Upper lobe of right lung (tissue), 1 donor: ENCODE measurements around the gene ZXDC. TPM values are rescaled to one million over a fixed set of nuclear protein-coding genes. Genes with fewer than 3 reads are reported as not detected.
A peak's percentile ranks its signal among the peaks of the same experiment; 100 is the strongest.

Source experiments
- ATAC-seq: fragments of 200-7000 bp; cut with Tn5 transposase; one replicate; pipeline ENCODE4 v1.9.1; 2020; ENCODE audit warnings: mild to moderate bottlenecking, moderate library complexity
- DNase-seq: peaks from one replicate; pipeline ENCODE4 v3.0.0-alpha.2; 2020
- H3K27ac ChIP-seq: fragments of 200-600 bp; one replicate; pipeline ENCODE4 v1.8.0; 2022
- H3K27me3 ChIP-seq: fragments of 200-600 bp; one replicate; pipeline ENCODE4 v1.8.0; 2022; ENCODE audit warnings: mild to moderate bottlenecking
- H3K36me3 ChIP-seq: fragments of 200-600 bp; one replicate; pipeline ENCODE4 v1.8.0; 2022
- H3K4me1 ChIP-seq: fragments of 200-600 bp; one replicate; pipeline ENCODE4 v1.8.0; 2022
- H3K4me3 ChIP-seq: fragments of 200-600 bp; one replicate; pipeline ENCODE4 v1.8.0; 2022; ENCODE audit warnings: mild to moderate bottlenecking
- H3K9me3 ChIP-seq: fragments of 200-600 bp; one replicate; pipeline ENCODE4 v1.8.0; 2022
- intact Hi-C: fragments of 100-400 bp; cut with DNase I; formaldehyde crosslinking; loops from one replicate; pipeline ENCODE4 v1.11.0; 2022
- total RNA-seq: library from RNA; stranded (reverse); fragmentation: NEBNext Ultra II Directional; extraction: Animal tissue kit (Norgen Biotek cat#: 25700); gene quantifications from one replicate; pipeline ENCODE4 v1.2.1, GENCODE V29; 2021
- TF ChIP-seq, protein P1 (sequence below): fragments of 200-600 bp; IDR thresholded peaks from one replicate; pipeline ENCODE4 v1.8.0; 2022; ENCODE audit warnings: antibody characterized with exemption
- donor health status: DM: no; HTN: yes; CAD: no; lungs with severe emphysema.

Gene ZXDC
- total RNA-seq, 1 donor from 2014 or later, result 40.3 TPM

DNA sequence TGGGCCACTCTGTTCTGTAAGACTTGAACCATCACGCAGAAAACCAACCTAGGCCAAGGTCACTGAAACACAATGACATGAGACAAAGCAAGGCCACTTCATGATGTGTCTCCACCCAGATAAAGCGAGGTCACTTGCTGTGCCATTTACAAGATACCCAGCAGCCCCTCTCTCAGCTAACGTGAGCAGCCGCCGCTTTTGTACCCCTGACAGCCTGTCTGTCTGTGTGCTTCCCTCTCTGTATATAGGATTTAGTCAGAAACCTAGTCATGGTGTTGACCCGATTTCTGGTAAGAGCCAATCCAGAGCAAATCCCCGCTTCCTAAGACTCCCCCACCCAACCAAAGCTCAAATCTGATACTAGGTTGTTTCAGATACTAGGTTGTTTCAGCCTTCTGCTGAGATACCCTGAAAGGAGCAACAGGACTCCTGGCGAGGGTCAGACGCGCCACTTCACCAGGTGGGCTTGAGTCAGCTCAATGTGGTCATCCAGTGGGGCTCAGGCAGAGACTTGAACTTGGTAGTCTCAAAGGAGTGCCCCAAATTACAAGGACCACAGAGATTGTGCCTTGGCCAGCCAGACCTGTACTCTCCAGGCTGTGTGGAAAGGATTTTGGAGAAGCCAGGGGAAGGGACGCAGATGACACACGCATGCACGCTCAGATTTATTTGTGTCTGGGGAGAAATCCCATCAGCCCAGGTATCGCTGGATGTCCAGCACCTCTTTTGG is 3.1 kb upstream of the ZXDC start:
- ATAC-seq, result no peak
- intact Hi-C loops, result no loop called here
- peak; percentile 48 for DNase-seq

DNA sequence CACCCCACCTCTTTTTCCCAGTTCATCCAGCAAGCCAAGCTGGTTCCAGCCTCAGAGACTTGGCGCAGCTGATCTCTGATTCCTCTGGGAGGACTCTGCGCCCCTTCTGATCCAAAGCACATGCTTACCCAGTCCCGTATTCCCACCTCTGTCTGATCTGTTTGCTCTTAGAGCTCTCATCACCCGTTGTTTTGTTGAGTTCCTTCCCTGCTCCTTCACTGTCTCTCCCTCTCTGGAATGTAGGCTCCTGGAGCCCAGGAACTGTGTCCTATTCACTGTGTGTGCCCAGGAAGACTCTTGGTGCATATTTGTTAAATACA is 1.3 kb upstream of the ZXDC start:
- TF ChIP-seq, protein P1, sequence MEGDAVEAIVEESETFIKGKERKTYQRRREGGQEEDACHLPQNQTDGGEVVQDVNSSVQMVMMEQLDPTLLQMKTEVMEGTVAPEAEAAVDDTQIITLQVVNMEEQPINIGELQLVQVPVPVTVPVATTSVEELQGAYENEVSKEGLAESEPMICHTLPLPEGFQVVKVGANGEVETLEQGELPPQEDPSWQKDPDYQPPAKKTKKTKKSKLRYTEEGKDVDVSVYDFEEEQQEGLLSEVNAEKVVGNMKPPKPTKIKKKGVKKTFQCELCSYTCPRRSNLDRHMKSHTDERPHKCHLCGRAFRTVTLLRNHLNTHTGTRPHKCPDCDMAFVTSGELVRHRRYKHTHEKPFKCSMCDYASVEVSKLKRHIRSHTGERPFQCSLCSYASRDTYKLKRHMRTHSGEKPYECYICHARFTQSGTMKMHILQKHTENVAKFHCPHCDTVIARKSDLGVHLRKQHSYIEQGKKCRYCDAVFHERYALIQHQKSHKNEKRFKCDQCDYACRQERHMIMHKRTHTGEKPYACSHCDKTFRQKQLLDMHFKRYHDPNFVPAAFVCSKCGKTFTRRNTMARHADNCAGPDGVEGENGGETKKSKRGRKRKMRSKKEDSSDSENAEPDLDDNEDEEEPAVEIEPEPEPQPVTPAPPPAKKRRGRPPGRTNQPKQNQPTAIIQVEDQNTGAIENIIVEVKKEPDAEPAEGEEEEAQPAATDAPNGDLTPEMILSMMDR, result no peak
- no peak for DNase-seq
- Histone ChIP-seq H3K9me3 (no peaks in the 10 kb centered on the region), H3K4me3 (no peak overlapping the region), H3K27me3 (no peaks in the 10 kb centered on the region), H3K27ac (no peak overlapping the region), H3K4me1 (peaks cover 33% of the 10 kb centered on the region), H3K36me3 (no peaks in the 10 kb centered on the region)
- intact Hi-C loops, result no loop called here
- ATAC-seq, result no peak

More for the DNA sequence above, 3.1 kb upstream of the ZXDC start:
- Histone ChIP-seq H3K4me1 (peaks cover 16% of the 10 kb centered on the region), H3K4me3 (no peak overlapping the region), H3K27me3 (no peaks in the 10 kb centered on the region), H3K36me3 (no peaks in the 10 kb centered on the region), H3K9me3 (no peaks in the 10 kb centered on the region), H3K27ac (no peak overlapping the region)
- TF ChIP-seq, protein P1, result no peak

GRCh38 chr3:126476166-126477060 is 722 bp upstream of the ZXDC start:
- Histone ChIP-seq H3K9me3 (no peaks in the 10 kb centered on the region), H3K36me3 (peaks cover 5% of the 10 kb centered on the region), H3K4me3 (peak overlapping the region; percentile 64), H3K4me1 (peaks cover 39% of the 10 kb centered on the region), H3K27me3 (no peaks in the 10 kb centered on the region), H3K27ac (peak overlapping the region; percentile 90)
- intact Hi-C loops, result no loop called here
- ATAC-seq, result peak; percentile 67
- DNase-seq, result peak; percentile 89
- TF ChIP-seq, protein P1, result no peak

DNA sequence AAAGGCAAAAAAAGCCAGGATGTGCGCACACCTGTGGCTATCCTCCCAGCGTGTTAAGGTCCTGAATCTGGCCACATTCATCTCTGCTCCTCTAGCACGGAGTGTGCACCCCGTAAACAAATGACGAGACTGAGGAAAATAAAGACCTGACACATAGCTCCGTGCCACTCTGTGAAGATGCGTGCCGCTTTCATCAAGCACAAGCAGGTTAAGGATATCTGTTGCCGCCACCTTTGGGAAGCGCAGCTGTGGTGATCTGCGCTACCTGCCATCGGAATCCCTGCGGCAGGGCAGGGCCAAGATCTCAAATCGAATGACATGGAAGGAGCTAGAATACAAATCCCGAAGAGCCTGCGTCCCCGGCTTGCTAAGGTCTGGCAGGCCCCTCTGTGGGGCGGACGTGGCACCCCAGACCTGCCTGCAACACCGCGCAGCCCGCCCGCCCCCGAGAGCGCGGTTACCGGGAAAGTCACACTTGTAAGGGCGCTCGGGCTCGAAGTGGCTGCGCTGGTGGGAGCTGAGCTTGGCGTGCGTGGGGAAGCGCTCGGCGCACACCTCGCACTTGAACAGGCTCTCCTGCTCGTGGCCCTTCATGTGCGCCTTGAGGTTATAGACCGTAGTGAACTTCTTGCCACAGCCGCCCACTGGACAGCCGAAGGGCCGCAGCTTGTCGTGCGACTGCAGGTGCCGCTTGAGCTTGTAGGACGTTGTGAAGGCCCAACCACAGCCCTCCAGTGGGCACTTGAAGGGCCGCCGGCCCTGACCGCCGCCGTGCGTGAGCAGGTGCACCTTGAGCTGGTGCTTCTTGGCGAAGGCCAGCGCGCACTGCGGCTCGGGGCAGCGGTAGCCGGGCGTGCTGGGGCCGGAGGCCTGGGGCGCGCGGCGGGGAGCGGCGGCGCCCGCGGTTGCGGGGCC is 936 bp downstream of the ZXDC start:
- Histone ChIP-seq H3K4me1 (peaks cover 43% of the 10 kb centered on the region), H3K9me3 (no peaks in the 10 kb centered on the region), H3K27ac (peak overlapping the region; percentile 86), H3K36me3 (peaks cover 21% of the 10 kb centered on the region), H3K27me3 (no peaks in the 10 kb centered on the region), H3K4me3 (peak overlapping the region; percentile 77)
- intact Hi-C loops, result no loop called here
- TF ChIP-seq, protein P1, result no peak
- ATAC-seq, result peak; percentile 4
- peak; percentile 86 for DNase-seq
